OCI-LY7 (cell line): ENCODE results near the gene PMS1. TPM values are rescaled to one million over a fixed set of nuclear protein-coding genes. Genes with fewer than 3 reads are reported as not detected.

Source experiments
- BruUV-seq: library from RNA; stranded (reverse); fragments of 400-500 nt; replicated peaks from 2 replicates; lab custom pipeline; 2021; lab: Mats Ljungman, UMichigan
- CTCF ChIA-PET: fragments of 300-600 bp; sonication (Branson Sonifier 250); formaldehyde crosslinking; loops from one replicate; lab custom pipeline; 2022; ENCODE audit warnings: antibody characterized with exemption; ENCODE audit not compliant: unreplicated experiment; lab: Charles Lee
- POLR2A ChIA-PET: fragments of 300-600 bp; sonication (Branson Sonifier 250); formaldehyde crosslinking; loops from one replicate; lab custom pipeline; 2022; ENCODE audit warnings: antibody characterized with exemption; lab: Charles Lee
- DNase-seq: peaks from one replicate; pipeline ENCODE4 v3.0.0-alpha.2; 2015; ENCODE audit warnings: low spot score
- H2AFZ ChIP-seq: fragments of 200-600 bp; sonication (generic), shearing (Covaris generic); 2 replicates; pipeline ENCODE4 v1.6.1; 2014; ENCODE audit warnings: mild to moderate bottlenecking, antibody characterized with exemption, low read length, moderate library complexity
- H3K27ac ChIP-seq: fragments of 200-600 bp; sonication (generic); 2 replicates; pipeline ENCODE4 v1.5.1; 2014; ENCODE audit warnings: mixed run types, low read depth, mild to moderate bottlenecking, moderate library complexity, low read length, inconsistent platforms; ENCODE audit not compliant: poor library complexity, severe bottlenecking
- H3K36me3 ChIP-seq: fragments of 200-600 bp; sonication (generic); 2 replicates; pipeline ENCODE4 v1.6.1; 2014; ENCODE audit warnings: mild to moderate bottlenecking, antibody characterized with exemption, low read length, moderate library complexity, mixed read lengths; ENCODE audit not compliant: insufficient read depth
- H3K4me1 ChIP-seq: fragments of 200-600 bp; sonication (generic); 2 replicates; pipeline ENCODE4 v1.5.1; 2014; ENCODE audit warnings: mild to moderate bottlenecking, low read length; ENCODE audit not compliant: insufficient read depth, poor library complexity, severe bottlenecking
- H3K4me2 ChIP-seq: fragments of 200-600 bp; sonication (generic); 2 replicates; pipeline ENCODE4 v1.6.1; 2014; ENCODE audit warnings: mild to moderate bottlenecking, low read length
- H3K4me3 ChIP-seq: fragments of 200-600 bp; sonication (generic); 2 replicates; pipeline ENCODE4 v1.5.1; 2014; ENCODE audit warnings: mild to moderate bottlenecking, low read depth, low read length; ENCODE audit not compliant: poor library complexity, severe bottlenecking
- H3K79me2 ChIP-seq: fragments of 200-600 bp; sonication (generic); 2 replicates; pipeline ENCODE4 v1.6.1; 2016; ENCODE audit warnings: low read depth, mild to moderate bottlenecking, low read length, moderate library complexity, mixed read lengths; ENCODE audit not compliant: insufficient read depth
- H3K9me2 ChIP-seq: fragments of 200-600 bp; sonication (generic); 2 replicates; pipeline ENCODE4 v1.6.1; 2016; ENCODE audit warnings: mild to moderate bottlenecking, low read length, mixed read lengths; ENCODE audit not compliant: insufficient read depth
- H3K9me3 ChIP-seq: fragments of 200-600 bp; sonication (generic); 2 replicates; pipeline ENCODE4 v1.6.1; 2014; ENCODE audit warnings: mild to moderate bottlenecking, mixed run types, low read length, mixed read lengths
- H4K20me1 ChIP-seq: fragments of 200-600 bp; sonication (generic); 2 replicates; pipeline ENCODE4 v1.6.1; 2014; ENCODE audit warnings: mild to moderate bottlenecking, antibody characterized with exemption, low read length, moderate library complexity, mixed read lengths; ENCODE audit not compliant: insufficient read depth
- CTCF ChIP-seq: fragments of 200-600 bp; sonication (generic); conservative IDR thresholded peaks from 2 replicates; pipeline ENCODE4 v1.5.1; 2014; ENCODE audit warnings: mild to moderate bottlenecking, antibody characterized with exemption, low read length, moderate library complexity, mixed read lengths
- EZH2phosphoT487 ChIP-seq: fragments of 200-600 bp; sonication (generic); IDR thresholded peaks from 2 replicates; pipeline ENCODE4 v1.6.1; 2018; ENCODE audit warnings: low read depth, borderline replicate concordance, mild to moderate bottlenecking, mixed run types, antibody characterized with exemption, low read length, moderate library complexity, mixed read lengths
- intact Hi-C: fragments of 100-400 bp; cut with micrococcal nuclease; formaldehyde crosslinking; loops from one replicate; pipeline ENCODE4 v1.10.0; 2022; ENCODE audit not compliant: unreplicated experiment
- total RNA-seq, 2 experiments: library from RNA; depleted of rRNA in 1 of 2; stranded (reverse); fragments of >200 nt in 1 of 2; shearing (Covaris generic) in 1 of 2; gene quantifications; 2 replicates each; pipeline ENCODE4 v1.2.3, GENCODE V29; 2014 to 2022

PMS1 gene
- total RNA-seq, 2 experiments from 2014 or later: 31.2 to 72.2 TPM

GRCh38 chr2:189901664-189902063, 117.4 kb downstream of the PMS1 start:
- TF ChIP-seq CTCF (no peak), EZH2phosphoT487 (no peak)
- ChIA-PET POLR2A (interaction anchor here (0.7 to 2.0 kb wide), 4 partner anchors 12 to 815 kb away, joined by 3 to 6 read pairs (median 3); no protein-coding TSS in a partner anchor), CTCF (no interaction called here)
- Histone ChIP-seq H4K20me1 (no peaks in the 10 kb centered on the region), H2AFZ (no peak overlapping the region), H3K79me2 (no peaks in the 10 kb centered on the region), H3K4me1 (no peaks in the 10 kb centered on the region), H3K9me3 (no peaks in the 10 kb centered on the region), H3K4me2 (no peak overlapping the region), H3K4me3 (no peak overlapping the region), H3K36me3 (no peaks in the 10 kb centered on the region), H3K9me2 (no peaks in the 10 kb centered on the region), H3K27ac (no peak overlapping the region)
- BruUV-seq: no TSS peak
- intact Hi-C loops: no loop called here
- no peak for DNase-seq

DNA sequence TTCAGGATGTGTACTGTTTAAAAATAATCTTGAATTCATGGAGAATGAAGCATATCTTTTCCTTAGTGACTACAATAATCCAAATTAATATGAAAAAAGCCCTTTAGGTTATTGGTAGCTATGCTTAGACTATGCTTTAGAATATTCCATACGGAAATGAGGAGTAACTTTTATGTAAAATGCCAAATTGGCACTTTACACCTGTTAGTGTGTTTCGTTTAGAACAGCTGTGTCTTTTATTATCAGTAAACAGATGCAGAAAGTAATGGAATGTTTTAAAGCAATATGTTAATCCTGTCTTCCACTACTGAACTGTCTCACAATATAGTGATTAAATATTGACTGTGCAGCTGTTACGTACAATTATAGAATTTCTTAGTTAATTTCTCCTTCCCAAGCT, 129.6 kb downstream of the PMS1 start:
- no peak for DNase-seq
- BruUV-seq: no TSS peak
- TF ChIP-seq CTCF (no peak), EZH2phosphoT487 (no peak)
- no peaks in the 10 kb centered on the region for H3K36me3 ChIP-seq
- no peaks in the 10 kb centered on the region for H3K9me3 ChIP-seq
- intact Hi-C loops: no loop called here
- no peaks in the 10 kb centered on the region for H4K20me1 ChIP-seq
- H3K79me2 ChIP-seq: no peaks in the 10 kb centered on the region
- no peaks in the 10 kb centered on the region for H3K4me1 ChIP-seq
- ChIA-PET CTCF (no interaction called here), POLR2A (interaction anchor here (0.7 to 3.6 kb wide), 3 partner anchors 10 to 16 kb away, joined by 3 to 14 read pairs (median 7); no protein-coding TSS in a partner anchor)
- H2AFZ ChIP-seq: no peak overlapping the region
- H3K4me3 ChIP-seq: no peak overlapping the region
- no peak overlapping the region for H3K27ac ChIP-seq
- no peak overlapping the region for H3K4me2 ChIP-seq
- H3K9me2 ChIP-seq: no peaks in the 10 kb centered on the region

GRCh38 chr2:189916651-189917050, 132.4 kb downstream of the PMS1 start:
- no TSS peak for BruUV-seq
- TF ChIP-seq EZH2phosphoT487 (no peak), CTCF (no peak)
- Histone ChIP-seq H3K9me3 (no peaks in the 10 kb centered on the region), H3K4me3 (no peak overlapping the region), H3K9me2 (no peaks in the 10 kb centered on the region), H3K27ac (no peak overlapping the region), H4K20me1 (no peaks in the 10 kb centered on the region), H3K79me2 (no peaks in the 10 kb centered on the region), H3K36me3 (no peaks in the 10 kb centered on the region), H3K4me1 (no peaks in the 10 kb centered on the region), H2AFZ (no peak overlapping the region), H3K4me2 (no peak overlapping the region)
- ChIA-PET POLR2A (interaction anchor here (0.6 to 1.1 kb wide), 4 partner anchors 11 to 110 kb away, joined by 3 to 6 read pairs (median 3); no protein-coding TSS in a partner anchor), CTCF (no interaction called here)
- no peak for DNase-seq
- intact Hi-C loops: no loop called here
